AG09309 (cell line): ENCODE measurements around the gene PCBP3.

ENCODE experiments used
- DNase-seq: peaks from one replicate; pipeline ENCODE4 v3.0.0-alpha.2; 2010; ENCODE audit warnings: low read depth
- H3K4me3 ChIP-seq: 2 replicates; pipeline ENCODE4 v1.5.1; 2011; ENCODE audit warnings: mild to moderate bottlenecking, low read depth, low read length, moderate library complexity; ENCODE audit not compliant: control insufficient read depth
- TF ChIP-seq, protein P1 (sequence below): IDR thresholded peaks from 2 replicates; pipeline ENCODE4 v1.5.1; 2011; ENCODE audit warnings: mild to moderate bottlenecking, low read depth, low read length, inconsistent platforms; ENCODE audit not compliant: insufficient read depth, control insufficient read depth; ENCODE audit errors: missing control alignments

PCBP3 gene

DNA sequence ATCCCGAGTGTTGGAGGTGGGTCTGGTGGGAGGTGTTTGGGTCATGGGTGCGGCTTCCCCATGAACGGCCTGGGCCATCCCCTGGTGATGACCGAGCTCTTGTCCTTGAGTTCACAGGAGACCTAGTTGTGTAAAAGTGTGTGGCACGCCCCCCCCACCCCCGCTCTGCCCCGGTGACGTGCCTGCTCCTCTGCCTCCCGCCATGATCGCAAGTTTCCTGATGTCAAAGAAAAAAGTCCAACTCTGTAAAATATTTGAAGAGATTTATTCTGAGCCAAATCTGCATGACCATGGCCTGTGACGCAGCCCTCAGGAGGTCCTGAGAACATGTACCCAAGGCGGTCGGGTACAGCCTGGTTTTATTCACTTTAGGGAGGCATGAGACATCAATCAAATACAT is 212.9 kb downstream of the PCBP3 start:
- TF ChIP-seq, protein P1, sequence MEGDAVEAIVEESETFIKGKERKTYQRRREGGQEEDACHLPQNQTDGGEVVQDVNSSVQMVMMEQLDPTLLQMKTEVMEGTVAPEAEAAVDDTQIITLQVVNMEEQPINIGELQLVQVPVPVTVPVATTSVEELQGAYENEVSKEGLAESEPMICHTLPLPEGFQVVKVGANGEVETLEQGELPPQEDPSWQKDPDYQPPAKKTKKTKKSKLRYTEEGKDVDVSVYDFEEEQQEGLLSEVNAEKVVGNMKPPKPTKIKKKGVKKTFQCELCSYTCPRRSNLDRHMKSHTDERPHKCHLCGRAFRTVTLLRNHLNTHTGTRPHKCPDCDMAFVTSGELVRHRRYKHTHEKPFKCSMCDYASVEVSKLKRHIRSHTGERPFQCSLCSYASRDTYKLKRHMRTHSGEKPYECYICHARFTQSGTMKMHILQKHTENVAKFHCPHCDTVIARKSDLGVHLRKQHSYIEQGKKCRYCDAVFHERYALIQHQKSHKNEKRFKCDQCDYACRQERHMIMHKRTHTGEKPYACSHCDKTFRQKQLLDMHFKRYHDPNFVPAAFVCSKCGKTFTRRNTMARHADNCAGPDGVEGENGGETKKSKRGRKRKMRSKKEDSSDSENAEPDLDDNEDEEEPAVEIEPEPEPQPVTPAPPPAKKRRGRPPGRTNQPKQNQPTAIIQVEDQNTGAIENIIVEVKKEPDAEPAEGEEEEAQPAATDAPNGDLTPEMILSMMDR = no peak
- no peak for DNase-seq
- no peak overlapping the region for H3K4me3 ChIP-seq

DNA sequence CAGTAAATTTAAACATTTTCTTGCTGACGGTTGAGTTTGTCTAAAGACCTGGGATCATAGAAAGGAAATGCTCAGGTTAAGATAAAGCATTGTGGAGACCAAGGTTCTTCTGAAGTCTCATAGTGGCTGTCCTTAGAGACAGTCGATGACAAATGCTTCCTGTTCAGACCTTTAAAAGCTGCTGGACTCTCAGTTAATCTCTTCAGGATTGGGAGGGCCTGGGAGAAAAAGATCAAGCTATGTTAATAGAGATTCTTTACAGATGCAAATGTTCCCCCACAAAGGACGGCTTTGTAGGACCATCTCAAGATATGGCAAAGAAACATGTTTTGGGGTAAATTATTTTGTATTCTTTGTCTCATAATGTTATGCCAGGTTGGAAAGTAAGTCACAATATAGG is 213.4 kb downstream of the PCBP3 start:
- TF ChIP-seq, protein P1 = no peak
- no peak overlapping the region for H3K4me3 ChIP-seq
- no peak for DNase-seq

DNA sequence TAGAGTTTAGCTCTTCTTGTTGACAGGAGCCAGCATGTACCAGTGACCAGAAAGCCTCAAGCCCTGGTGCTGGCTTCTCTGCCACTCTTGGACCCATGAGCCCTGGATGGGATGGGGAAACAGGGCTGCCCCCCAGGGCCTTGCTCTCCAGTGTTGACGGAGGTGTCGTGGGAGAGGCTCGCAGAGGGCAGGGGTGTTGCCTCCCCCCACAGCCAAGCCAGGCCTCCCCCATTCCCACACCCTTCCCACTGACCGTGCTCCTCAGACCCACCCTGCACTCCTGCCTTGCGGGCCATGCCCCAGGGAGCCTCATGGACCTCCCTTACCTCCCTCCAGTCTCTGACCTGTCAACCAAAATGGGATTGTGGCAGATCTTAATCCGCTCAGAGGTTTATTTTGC is 214.2 kb downstream of the PCBP3 start:
- no peak overlapping the region for H3K4me3 ChIP-seq
- DNase-seq = no peak
- TF ChIP-seq, protein P1 = no peak

DNA sequence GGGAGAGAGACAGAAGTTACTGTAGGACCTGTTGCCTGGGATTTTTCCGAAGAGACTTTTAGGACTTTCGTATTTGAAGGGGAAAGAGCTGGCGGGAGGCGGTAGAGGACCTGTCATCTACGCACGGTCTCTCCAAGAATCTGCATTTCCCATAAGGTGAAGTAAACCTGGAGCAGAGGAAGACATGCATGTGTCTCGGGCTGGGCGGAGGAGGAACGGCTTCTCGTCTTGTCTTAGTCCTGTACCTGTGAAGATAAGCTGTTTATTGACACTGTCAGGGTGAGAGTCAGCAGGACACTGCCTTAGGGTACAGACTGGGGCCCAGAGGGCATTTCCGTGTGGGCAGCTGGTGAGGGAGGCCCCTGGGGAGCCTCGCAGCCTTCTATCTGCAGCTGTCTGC is 214.7 kb downstream of the PCBP3 start:
- no peak for DNase-seq
- TF ChIP-seq, protein P1 = no peak
- H3K4me3 ChIP-seq = no peak overlapping the region

DNA sequence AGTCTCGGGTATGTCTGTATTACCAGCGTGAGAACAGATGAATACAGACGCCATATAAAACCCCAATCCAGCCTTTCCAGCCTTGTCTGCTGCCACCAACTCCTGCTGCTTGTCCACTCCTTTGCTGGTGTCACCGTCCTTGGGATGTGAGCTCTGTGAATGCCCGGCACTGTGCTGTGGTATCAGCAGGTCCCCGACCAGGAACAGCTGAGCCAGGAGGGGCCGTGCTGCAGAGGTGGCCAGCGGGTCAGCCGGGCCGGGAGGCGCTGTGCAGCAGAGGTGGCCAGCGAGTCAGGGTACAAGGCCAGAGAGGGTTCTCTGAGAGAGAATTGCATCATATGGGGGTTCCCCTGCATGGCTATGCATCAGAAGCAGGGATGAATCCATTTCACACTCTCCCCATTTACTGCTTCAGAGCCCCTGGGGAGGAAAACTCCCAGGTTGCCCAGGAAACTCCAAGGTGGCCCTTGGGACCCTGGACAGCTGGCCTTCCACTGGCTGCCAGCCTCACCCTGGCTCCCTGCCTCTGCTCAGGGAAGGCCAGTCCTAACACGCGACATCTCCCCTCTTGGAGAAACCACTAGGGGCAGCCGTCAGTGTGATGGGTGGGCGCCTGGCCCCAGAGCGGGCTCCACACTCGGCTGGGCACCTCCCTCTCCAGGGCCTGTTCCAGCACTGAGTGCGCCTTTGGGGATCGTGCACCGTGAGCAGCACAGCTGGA is 215.7 kb downstream of the PCBP3 start:
- TF ChIP-seq, protein P1 = no peak
- DNase-seq = no peak
- no peak overlapping the region for H3K4me3 ChIP-seq

DNA sequence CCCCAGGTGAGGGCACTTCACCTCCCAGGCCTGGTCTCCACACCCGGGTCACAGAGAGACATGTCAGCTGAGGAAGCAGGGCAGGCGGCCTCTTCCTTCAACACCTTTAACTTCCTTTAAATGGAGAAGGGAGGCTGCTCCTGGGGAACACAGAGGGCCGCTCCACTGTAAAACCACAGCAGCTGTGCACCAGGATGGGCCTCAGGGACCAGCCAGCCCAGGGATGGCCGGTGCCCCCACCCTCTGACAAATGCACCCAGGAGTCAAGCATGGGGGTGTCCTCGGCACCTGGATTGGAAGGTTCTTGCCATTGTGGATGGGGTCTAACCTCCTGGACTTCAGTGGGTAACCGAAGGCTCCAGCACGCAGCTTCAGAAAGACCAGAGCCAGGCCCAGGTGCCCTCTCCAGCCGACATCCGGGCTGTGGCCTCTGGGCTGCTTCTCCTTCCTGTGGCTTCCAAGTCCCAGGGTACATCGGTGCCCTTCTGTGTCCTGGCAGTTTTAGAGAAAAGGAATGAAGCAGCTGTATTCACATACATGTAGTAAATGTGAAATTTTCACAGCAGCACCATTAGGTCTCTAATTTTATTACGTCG is 216.3 kb downstream of the PCBP3 start:
- TF ChIP-seq, protein P1 = no peak
- no peak for DNase-seq
- H3K4me3 ChIP-seq = no peak overlapping the region
